SK-N-MC (cell line): Measurements from ENCODE around the gene RYR2.

Experiments used
- EZH2 ChIP-seq: fragments of 200-600 bp; sonication (generic); IDR thresholded peaks from one replicate; pipeline ENCODE4 v1.6.1; 2017; ENCODE audit warnings: antibody characterized with exemption
- FOXP2 ChIP-seq: optimal IDR thresholded peaks from 2 replicates; pipeline ENCODE3; 2011; ENCODE audit warnings: mild to moderate bottlenecking, moderate library complexity; ENCODE audit not compliant: insufficient read depth; ENCODE audit errors: extremely low read length, control extremely low read depth
- POLR2AphosphoS5 ChIP-seq: IDR thresholded peaks from 2 replicates; pipeline ENCODE4 v1.6.1; 2012; ENCODE audit warnings: mild to moderate bottlenecking, low read depth, low read length, borderline replicate concordance

- no peak for TF ChIP-seq EZH2
- no peak for TF ChIP-seq POLR2AphosphoS5
- no peak for TF ChIP-seq FOXP2
Measured at GRCh38 chr1:237145379-237146135, 103.6 kb downstream of the RYR2 start.
